HL-60 (cell line): ENCODE data around the gene CLOCK.

Source experiments
- DNase-seq, 2 experiments: peaks; one replicate each; pipeline ENCODE4 v3.0.0-alpha.2; 2010 to 2020; ENCODE audit warnings: low read depth in 1 of 2, low spot score in 1 of 2
- H3K27ac ChIP-seq: fragments of 250-450 bp; sonication (Bioruptor Pico); replicated peaks from 2 replicates; pipeline ENCODE4 v1.5.1; 2020; ENCODE audit warnings: mild to moderate bottlenecking, moderate library complexity
- H3K27me3 ChIP-seq: fragments of 250-450 bp; sonication (Bioruptor Pico); 2 replicates; pipeline ENCODE4 v1.5.1; 2021; ENCODE audit warnings: mild to moderate bottlenecking, moderate library complexity; ENCODE audit not compliant: insufficient read depth, poor library complexity, severe bottlenecking
- H3K4me3 ChIP-seq: replicated peaks from 2 replicates; pipeline ENCODE4 v1.5.1; 2011; ENCODE audit warnings: mild to moderate bottlenecking, control low read depth, low read length; ENCODE audit not compliant: insufficient read depth
- GABPA ChIP-seq: IDR thresholded peaks from 2 replicates; pipeline ENCODE4 v1.6.1; 2012; ENCODE audit warnings: low read depth
- POLR2AphosphoS5 ChIP-seq: IDR thresholded peaks from 2 replicates; pipeline ENCODE4 v1.6.1; 2012; ENCODE audit warnings: low read depth
- SPI1 ChIP-seq: IDR thresholded peaks from 2 replicates; pipeline ENCODE4 v1.6.1; 2012; ENCODE audit warnings: low read depth, mild to moderate bottlenecking, borderline replicate concordance
- TF ChIP-seq, protein P1 (sequence below): IDR thresholded peaks from one replicate; pipeline ENCODE4 v1.5.1; 2011; ENCODE audit warnings: low read length, control low read depth, inconsistent platforms; ENCODE audit not compliant: insufficient read depth
- TF ChIP-seq, protein P2 (sequence below): IDR thresholded peaks from 2 replicates; pipeline ENCODE4 v1.6.1; 2012; ENCODE audit warnings: low read depth; ENCODE audit not compliant: insufficient replicate concordance

Gene CLOCK

DNA sequence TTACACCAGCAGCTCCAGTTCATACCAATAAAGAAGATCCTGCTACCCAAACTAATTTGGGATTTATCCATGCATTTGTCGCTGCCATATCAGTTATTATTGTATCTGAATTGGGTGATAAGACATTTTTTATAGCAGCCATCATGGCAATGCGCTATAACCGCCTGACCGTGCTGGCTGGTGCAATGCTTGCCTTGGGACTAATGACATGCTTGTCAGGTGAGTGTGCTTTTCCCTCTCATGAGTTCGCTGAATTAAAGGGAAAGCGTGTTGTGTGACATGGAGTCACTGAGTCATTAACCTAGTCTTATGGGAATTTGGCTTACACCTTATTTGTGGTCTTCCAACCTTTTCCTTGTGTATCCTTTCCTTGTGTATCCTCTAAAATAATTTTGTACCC lies 135.1 kb downstream of the CLOCK start:
- TF ChIP-seq, protein P1, sequence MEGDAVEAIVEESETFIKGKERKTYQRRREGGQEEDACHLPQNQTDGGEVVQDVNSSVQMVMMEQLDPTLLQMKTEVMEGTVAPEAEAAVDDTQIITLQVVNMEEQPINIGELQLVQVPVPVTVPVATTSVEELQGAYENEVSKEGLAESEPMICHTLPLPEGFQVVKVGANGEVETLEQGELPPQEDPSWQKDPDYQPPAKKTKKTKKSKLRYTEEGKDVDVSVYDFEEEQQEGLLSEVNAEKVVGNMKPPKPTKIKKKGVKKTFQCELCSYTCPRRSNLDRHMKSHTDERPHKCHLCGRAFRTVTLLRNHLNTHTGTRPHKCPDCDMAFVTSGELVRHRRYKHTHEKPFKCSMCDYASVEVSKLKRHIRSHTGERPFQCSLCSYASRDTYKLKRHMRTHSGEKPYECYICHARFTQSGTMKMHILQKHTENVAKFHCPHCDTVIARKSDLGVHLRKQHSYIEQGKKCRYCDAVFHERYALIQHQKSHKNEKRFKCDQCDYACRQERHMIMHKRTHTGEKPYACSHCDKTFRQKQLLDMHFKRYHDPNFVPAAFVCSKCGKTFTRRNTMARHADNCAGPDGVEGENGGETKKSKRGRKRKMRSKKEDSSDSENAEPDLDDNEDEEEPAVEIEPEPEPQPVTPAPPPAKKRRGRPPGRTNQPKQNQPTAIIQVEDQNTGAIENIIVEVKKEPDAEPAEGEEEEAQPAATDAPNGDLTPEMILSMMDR = no peak
- no peak for TF ChIP-seq GABPA
- TF ChIP-seq POLR2AphosphoS5 = no peak
- TF ChIP-seq, protein P2, sequence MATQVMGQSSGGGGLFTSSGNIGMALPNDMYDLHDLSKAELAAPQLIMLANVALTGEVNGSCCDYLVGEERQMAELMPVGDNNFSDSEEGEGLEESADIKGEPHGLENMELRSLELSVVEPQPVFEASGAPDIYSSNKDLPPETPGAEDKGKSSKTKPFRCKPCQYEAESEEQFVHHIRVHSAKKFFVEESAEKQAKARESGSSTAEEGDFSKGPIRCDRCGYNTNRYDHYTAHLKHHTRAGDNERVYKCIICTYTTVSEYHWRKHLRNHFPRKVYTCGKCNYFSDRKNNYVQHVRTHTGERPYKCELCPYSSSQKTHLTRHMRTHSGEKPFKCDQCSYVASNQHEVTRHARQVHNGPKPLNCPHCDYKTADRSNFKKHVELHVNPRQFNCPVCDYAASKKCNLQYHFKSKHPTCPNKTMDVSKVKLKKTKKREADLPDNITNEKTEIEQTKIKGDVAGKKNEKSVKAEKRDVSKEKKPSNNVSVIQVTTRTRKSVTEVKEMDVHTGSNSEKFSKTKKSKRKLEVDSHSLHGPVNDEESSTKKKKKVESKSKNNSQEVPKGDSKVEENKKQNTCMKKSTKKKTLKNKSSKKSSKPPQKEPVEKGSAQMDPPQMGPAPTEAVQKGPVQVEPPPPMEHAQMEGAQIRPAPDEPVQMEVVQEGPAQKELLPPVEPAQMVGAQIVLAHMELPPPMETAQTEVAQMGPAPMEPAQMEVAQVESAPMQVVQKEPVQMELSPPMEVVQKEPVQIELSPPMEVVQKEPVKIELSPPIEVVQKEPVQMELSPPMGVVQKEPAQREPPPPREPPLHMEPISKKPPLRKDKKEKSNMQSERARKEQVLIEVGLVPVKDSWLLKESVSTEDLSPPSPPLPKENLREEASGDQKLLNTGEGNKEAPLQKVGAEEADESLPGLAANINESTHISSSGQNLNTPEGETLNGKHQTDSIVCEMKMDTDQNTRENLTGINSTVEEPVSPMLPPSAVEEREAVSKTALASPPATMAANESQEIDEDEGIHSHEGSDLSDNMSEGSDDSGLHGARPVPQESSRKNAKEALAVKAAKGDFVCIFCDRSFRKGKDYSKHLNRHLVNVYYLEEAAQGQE = no peak
- no peak for TF ChIP-seq SPI1
- H3K27me3 ChIP-seq = no peaks in the 10 kb centered on the region
- DNase-seq = no peak

DNA sequence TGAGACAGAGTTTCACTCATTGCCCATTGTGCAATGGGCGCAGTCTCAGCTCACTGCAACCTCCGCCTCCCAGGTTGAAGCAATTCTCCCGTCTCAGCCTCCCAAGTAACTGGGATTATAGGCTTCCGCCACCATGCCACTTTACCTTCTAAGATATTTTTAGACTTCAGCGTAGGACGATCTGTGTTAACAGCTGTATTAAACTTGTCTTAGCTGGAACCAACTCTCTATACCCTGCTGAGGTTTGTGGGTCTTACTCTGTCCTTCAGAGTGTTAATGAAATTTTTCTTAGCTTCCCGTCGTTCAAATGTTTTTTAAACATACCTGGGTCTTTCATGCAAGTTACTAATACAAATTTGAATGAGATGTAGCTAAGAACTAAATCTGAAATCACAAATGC lies 136.3 kb downstream of the CLOCK start:
- no peak for DNase-seq
- Histone ChIP-seq H3K4me3 (no peak overlapping the region), H3K27ac (no peak overlapping the region), H3K27me3 (no peaks in the 10 kb centered on the region)
- TF ChIP-seq, protein P1 = no peak
- TF ChIP-seq, protein P2 = no peak
- TF ChIP-seq POLR2AphosphoS5 (no peak), GABPA (no peak), SPI1 (no peak)

More for the DNA sequence above, 135.1 kb downstream of the CLOCK start:
- H3K4me3 ChIP-seq = no peak overlapping the region
- H3K27ac ChIP-seq = no peak overlapping the region

DNA sequence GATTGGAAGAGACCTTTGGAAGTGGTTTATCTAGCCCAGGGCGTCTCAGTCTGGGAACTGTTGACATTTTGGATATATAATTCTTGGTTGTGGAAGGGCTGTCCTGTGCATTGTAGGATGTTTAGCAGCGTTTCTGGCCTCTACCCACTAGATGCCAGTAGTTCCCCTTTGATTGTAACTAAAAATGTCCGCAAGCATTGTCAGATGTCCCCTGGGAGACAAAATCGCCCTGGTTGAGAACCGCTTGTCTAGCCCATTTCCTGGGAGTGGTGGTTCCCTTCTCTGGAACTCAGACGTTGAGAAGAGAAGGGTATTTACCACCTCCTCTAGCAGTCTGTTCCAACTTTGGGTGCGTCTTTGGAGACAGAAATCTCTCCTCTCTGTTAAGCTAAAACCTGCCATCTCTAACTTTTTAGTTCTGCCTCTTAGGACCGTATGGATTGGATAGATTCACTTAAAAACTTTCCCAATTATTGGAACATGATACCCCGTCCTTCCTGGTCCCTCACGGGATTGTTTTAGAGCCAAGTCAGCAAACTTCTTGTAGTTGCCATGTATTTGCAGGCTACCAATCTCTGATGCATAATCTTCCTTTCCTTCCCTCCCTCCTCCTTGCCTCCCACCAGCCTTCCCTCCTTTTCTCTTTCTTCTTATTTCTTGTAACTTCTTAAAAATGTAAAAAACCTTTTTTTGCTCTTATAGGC lies 137.1 kb downstream of the CLOCK start:
- Histone ChIP-seq H3K27ac (no peak overlapping the region), H3K4me3 (no peak overlapping the region), H3K27me3 (no peaks in the 10 kb centered on the region)
- peak in 1 of 2 experiments; percentile 36 for DNase-seq
- TF ChIP-seq, protein P2 = no peak
- no peak for TF ChIP-seq POLR2AphosphoS5
- TF ChIP-seq, protein P1 = no peak
- TF ChIP-seq SPI1 = no peak
